SU-DHL-6 (cell line): ENCODE data around the gene PLEKHH3.

Experiments
- H2AFZ ChIP-seq: fragments of 200-600 bp; sonication (generic); 2 replicates; pipeline ENCODE4 v1.6.1; 2014; ENCODE audit warnings: low read depth, mild to moderate bottlenecking, moderate library complexity, mixed read lengths, antibody characterized with exemption, low read length; ENCODE audit not compliant: severe bottlenecking
- H3F3A ChIP-seq: fragments of 200-600 bp; shearing (Covaris generic); 2 replicates; pipeline ENCODE4 v1.6.0; 2016; ENCODE audit warnings: antibody characterized with exemption, mild to moderate bottlenecking; ENCODE audit not compliant: insufficient read depth
- H3K27ac ChIP-seq: fragments of 200-600 bp; sonication (generic); 2 replicates; pipeline ENCODE4 v1.5.1; 2016; ENCODE audit warnings: low read depth, mild to moderate bottlenecking, low read length, moderate library complexity, mixed read lengths
- H3K27me3 ChIP-seq: fragments of 200-600 bp; sonication (generic), shearing (Covaris generic); 2 replicates; pipeline ENCODE4 v1.6.0; 2014; ENCODE audit warnings: mild to moderate bottlenecking, low read length
- H3K36me3 ChIP-seq: fragments of 200-600 bp; sonication (generic); 2 replicates; pipeline ENCODE4 v1.6.1; 2014; ENCODE audit warnings: mild to moderate bottlenecking, low read length, mixed read lengths
- H3K4me2 ChIP-seq: fragments of 300-600, 200-600 bp; shearing (Covaris generic), sonication (generic); 2 replicates; pipeline ENCODE4 v1.6.0; 2014; ENCODE audit warnings: low read length, low read depth, mild to moderate bottlenecking; ENCODE audit not compliant: poor library complexity, severe bottlenecking
- H3K4me3 ChIP-seq: fragments of 200-600 bp; sonication (generic); 2 replicates; pipeline ENCODE4 v1.5.1; 2014; ENCODE audit warnings: antibody characterized with exemption, low read length, mild to moderate bottlenecking, mixed read lengths; ENCODE audit not compliant: insufficient read depth, poor library complexity, severe bottlenecking
- H3K79me2 ChIP-seq: fragments of 200-600 bp; sonication (generic); 2 replicates; pipeline ENCODE4 v1.6.1; 2014; ENCODE audit warnings: mild to moderate bottlenecking, low read length, moderate library complexity; ENCODE audit not compliant: insufficient read depth
- H3K9ac ChIP-seq: fragments of 200-600 bp; sonication (generic); 2 replicates; pipeline ENCODE4 v1.7.0; 2014; ENCODE audit warnings: mild to moderate bottlenecking, low read length
- H3K9me2 ChIP-seq: fragments of 200-600 bp; sonication (generic); replicated peaks from 2 replicates; pipeline ENCODE4 v1.6.1; 2014; ENCODE audit warnings: low read length; ENCODE audit not compliant: insufficient read depth
- H3K9me3 ChIP-seq: fragments of 200-600 bp; sonication (generic); 2 replicates; pipeline ENCODE4 v1.6.1; 2014; ENCODE audit warnings: low read length, mixed read lengths; ENCODE audit not compliant: insufficient read depth
- H4K20me1 ChIP-seq: fragments of 200-600 bp; sonication (generic); 2 replicates; pipeline ENCODE4 v1.6.1; 2014; ENCODE audit warnings: low read depth, mild to moderate bottlenecking, antibody characterized with exemption, low read length, moderate library complexity, mixed read lengths
- EZH2phosphoT487 ChIP-seq: fragments of 200-600 bp; sonication (generic), shearing (Covaris generic); conservative IDR thresholded peaks from 2 replicates; pipeline ENCODE4 v1.6.1; 2018; ENCODE audit warnings: mild to moderate bottlenecking, antibody characterized with exemption, low read length, moderate library complexity, mixed read lengths
- TF ChIP-seq, protein P1 (sequence below): fragments of 200-600 bp; sonication (generic); IDR thresholded peaks from one replicate; pipeline ENCODE4 v1.5.1; 2017; ENCODE audit warnings: antibody characterized with exemption, mild to moderate bottlenecking, low read length, moderate library complexity; ENCODE audit not compliant: insufficient read depth, poor library complexity, severe bottlenecking

PLEKHH3 gene

DNA sequence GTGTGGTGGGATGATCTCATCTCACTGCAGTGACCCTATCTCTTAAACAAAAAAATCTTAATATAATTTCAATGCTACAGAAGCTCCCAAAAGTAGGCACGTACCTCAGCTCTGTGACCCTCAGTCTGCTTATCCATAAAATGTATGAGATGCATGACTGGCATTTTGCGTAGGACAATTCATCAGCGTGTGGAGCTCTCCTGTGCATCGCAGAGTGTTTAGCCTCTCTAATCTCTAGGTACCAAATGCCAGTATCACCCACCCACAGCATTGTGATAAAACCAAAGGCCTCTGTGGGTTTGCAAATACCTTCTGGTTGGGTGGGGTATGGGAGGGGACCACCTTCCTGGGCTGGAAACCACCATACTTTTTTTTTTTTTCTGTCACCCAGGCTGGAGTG lies 36.7 kb downstream of the PLEKHH3 start:
- H3F3A ChIP-seq = no peaks in the 10 kb centered on the region
- H3K9me3 ChIP-seq = no peaks in the 10 kb centered on the region
- H3K4me2 ChIP-seq = no peak overlapping the region
- H4K20me1 ChIP-seq = no peaks in the 10 kb centered on the region
- TF ChIP-seq EZH2phosphoT487 = no peak
- TF ChIP-seq, protein P1, sequence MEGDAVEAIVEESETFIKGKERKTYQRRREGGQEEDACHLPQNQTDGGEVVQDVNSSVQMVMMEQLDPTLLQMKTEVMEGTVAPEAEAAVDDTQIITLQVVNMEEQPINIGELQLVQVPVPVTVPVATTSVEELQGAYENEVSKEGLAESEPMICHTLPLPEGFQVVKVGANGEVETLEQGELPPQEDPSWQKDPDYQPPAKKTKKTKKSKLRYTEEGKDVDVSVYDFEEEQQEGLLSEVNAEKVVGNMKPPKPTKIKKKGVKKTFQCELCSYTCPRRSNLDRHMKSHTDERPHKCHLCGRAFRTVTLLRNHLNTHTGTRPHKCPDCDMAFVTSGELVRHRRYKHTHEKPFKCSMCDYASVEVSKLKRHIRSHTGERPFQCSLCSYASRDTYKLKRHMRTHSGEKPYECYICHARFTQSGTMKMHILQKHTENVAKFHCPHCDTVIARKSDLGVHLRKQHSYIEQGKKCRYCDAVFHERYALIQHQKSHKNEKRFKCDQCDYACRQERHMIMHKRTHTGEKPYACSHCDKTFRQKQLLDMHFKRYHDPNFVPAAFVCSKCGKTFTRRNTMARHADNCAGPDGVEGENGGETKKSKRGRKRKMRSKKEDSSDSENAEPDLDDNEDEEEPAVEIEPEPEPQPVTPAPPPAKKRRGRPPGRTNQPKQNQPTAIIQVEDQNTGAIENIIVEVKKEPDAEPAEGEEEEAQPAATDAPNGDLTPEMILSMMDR = no peak
- H3K4me3 ChIP-seq = no peak overlapping the region
- no peaks in the 10 kb centered on the region for H3K27me3 ChIP-seq
- H3K36me3 ChIP-seq = no peaks in the 10 kb centered on the region
- no peaks in the 10 kb centered on the region for H3K9me2 ChIP-seq
- H2AFZ ChIP-seq = no peak overlapping the region
- no peak overlapping the region for H3K9ac ChIP-seq
- no peaks in the 10 kb centered on the region for H3K79me2 ChIP-seq
- H3K27ac ChIP-seq = no peak overlapping the region

DNA sequence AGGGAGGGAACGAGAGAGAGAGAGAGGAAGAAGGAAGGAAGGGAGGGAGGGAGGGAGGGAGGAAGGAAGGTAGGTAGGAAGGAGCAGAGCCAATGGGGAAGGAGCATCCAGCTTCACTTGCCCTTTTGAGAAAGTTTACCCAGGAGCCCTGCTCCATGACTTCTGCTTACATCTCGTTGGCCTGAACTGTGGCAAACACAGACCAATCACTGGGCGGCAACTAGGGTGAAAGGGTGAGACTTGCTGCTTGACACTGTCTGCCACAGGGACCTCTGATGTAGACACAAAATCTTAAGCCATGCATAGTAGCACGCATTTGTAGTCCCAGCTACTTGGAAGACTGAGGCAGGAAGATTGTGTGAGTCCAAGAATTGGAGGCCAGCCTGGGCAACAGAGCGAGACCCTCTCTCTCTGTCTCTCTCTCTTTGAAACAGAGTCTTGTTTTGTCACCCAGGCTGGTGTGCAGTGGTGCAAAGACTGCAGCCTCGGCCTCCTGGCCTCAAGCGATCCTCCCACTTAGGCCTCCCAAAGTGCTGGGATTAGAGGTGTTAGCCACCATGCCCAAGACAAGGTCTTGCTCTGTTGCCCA lies 37.2 kb downstream of the PLEKHH3 start:
- Histone ChIP-seq H3K9me2 (no peaks in the 10 kb centered on the region), H4K20me1 (no peaks in the 10 kb centered on the region), H3K79me2 (no peaks in the 10 kb centered on the region), H3K27me3 (no peaks in the 10 kb centered on the region), H3K9ac (no peak overlapping the region), H3K4me3 (no peak overlapping the region), H3K36me3 (no peaks in the 10 kb centered on the region), H3F3A (no peaks in the 10 kb centered on the region), H2AFZ (no peak overlapping the region), H3K27ac (no peak overlapping the region), H3K4me2 (no peak overlapping the region), H3K9me3 (no peaks in the 10 kb centered on the region)
- no peak for TF ChIP-seq EZH2phosphoT487
- TF ChIP-seq, protein P1 = no peak

DNA sequence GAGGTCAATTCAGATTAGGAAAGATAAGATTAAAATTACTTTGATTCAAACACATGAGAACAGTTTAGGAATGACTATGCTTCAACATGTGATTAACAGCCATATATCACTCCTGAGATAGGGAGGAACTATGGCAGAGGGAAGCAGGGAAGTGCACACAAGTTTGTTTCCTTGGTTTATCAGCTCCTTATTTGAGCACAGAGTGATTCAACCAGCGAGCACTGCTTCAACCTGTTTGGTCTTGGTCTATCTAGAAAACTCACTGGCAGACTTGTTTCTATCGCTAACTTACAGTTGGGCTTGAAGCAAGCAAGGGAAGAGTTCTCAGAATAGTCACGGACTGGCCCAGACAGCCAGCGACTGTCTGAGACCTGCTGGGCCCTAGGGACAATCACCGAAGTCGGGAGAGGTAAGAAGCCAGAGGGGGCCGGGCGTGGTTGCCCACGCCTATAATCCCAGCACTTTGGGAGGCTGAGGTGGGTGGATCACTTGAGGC lies 43.8 kb downstream of the PLEKHH3 start:
- no peaks in the 10 kb centered on the region for H3K9me3 ChIP-seq
- no peaks in the 10 kb centered on the region for H3K36me3 ChIP-seq
- no peaks in the 10 kb centered on the region for H3K27me3 ChIP-seq
- no peaks in the 10 kb centered on the region for H3K79me2 ChIP-seq
- no peak overlapping the region for H2AFZ ChIP-seq
- TF ChIP-seq EZH2phosphoT487 = no peak
- TF ChIP-seq, protein P1 = no peak
- no peak overlapping the region for H3K4me3 ChIP-seq
- H3K4me2 ChIP-seq = no peak overlapping the region
- no peaks in the 10 kb centered on the region for H3K9me2 ChIP-seq
- no peak overlapping the region for H3K27ac ChIP-seq
- H4K20me1 ChIP-seq = no peaks in the 10 kb centered on the region
- no peaks in the 10 kb centered on the region for H3F3A ChIP-seq
- H3K9ac ChIP-seq = no peak overlapping the region
